NCI-H226 (cell line): ENCODE results near the gene ABITRAM.
"Not testable (repeated sequence)": the region's sequence is repeated elsewhere in the genome, so short reads cannot be mapped to it uniquely, and the experiment has no call there.

Experiments used
- DNase-seq: peaks from one replicate; pipeline ENCODE4 v3.0.0-alpha.2; 2015

ABITRAM gene

GRCh38 chr9:108934323-108934893 lies at the start of gene ABITRAM:
Gene ABITRAM, plus strand, starts transcription at chr9:108934400. Its CDS starts 87 bp downstream, at chr9:108934487.
- DNase-seq, result peak; percentile 65

DNA sequence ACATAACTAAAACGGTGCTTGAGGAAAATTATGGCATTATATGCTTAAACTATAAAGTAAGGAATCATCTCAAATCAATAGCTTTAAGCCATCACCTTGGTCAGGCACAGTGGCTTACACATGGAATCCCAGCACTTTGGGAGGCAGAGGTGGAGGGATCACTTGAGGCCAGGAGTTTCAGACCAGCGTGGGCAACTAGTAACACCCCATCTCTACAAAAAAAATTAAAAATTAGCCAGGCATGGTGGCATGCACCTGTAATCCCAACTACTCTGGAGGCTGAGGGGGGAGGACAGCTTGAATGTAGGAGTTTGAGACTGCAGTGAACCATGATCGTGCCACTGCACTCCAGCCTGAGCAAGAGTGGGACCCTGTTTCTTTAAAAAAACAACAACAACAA lies 49.5 kb upstream of the ABITRAM start:
- DNase-seq, result no peak

DNA sequence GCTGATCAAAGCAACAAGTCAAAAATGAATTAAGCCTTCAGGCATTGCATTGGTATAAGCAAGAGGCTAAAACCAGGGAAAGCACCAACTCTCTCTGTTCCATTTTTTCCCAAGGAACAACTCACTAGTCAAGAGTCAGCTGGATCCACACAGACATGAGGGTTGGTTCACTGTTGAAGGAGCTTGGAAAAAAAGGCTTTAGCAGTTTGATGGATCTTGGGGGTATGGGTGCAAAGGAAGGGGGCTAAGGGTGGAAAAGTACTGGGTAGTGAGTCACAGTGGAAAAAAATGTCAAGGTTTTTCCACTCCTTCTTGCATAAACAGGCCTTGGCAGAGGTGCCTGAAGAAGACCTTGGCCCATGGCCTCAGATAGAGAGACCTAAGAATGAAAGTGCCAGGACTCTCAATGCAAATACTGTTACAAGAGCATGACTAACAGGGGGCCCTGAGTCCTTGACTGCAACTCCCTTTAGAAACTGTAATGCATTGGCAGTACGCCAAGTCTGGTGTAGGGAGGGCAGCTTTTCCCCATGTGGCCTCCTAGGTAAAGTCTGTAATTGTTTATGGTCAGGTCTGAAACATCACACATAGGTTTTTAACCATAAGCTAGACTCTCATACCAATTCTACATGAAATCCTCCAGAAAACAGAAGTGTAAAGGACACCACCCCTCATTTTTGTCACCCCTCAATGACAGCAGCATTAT lies 48.4 kb upstream of the ABITRAM start:
- DNase-seq, result peak; percentile 82

DNA sequence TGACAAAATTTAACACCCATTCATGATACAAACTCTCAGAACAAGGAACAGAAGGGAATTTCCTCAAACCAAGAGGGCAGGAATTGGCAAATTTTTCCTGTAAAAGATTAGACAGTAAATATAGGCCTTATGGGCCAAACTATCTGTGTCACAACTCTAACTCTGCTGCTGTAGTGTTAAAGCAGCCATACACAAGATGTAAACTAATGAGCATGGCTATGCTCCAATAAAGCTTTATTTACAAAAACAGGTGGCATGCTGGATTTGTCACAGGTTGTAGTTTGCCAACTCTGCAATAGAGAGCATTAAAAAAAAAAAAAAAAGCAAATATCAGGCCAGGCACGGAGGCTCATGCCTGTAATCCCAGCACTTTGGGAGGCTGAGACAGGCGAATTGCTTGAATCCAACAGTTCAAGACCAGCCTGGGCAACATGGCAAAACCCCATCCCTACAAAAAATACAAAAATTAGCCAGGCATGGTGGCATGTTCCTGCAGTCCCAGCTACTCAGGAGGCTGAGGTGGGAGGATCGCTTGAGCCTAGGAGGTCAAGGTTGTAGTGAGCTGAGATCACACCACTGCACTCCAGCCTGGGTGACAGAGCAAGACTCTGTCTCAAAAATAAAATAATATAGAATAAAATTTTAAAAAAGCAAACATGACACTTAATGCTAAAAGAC lies 47.5 kb upstream of the ABITRAM start:
- DNase-seq, result not testable (repeated sequence)

GRCh38 chr9:108889649-108890067 lies 44.5 kb upstream of the ABITRAM start:
- no peak for DNase-seq

DNA sequence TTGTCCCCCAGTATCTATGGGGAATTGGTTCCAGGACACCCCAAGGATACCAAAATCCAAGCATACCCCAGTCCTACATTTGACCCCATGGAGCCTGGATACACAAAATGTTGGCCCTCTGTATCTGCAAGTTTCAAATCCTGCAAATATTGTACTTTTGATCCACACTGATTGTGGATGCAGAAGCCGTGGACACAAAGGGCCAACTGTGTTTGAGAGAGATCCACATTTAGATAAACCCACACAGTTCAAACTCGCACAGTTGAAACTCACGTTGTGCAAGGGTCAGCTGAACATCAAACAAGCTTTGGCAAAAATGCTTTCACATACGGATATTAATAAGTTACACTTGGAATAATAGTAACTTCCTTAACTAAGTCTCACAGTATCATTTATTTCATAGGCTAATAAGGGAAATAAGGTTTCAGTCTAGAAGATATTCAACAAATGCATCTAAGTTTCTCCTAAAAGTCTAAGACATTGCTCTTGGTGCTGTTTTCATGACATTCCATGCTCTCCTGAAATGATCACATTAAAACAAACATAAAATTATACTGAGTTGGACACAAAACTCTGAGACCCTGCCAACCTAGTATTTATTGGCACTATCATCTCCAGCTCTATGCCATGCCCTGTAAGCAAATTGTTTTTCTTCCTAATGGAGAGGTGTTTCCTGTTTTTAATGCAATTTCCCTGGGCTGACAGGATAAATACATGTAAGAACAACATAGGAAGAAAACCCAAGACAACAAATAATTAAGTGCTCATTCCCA lies 39.8 kb upstream of the ABITRAM start:
- no peak for DNase-seq

- DNase-seq, result no peak
These were observed 36.7 kb upstream of the ABITRAM start for GRCh38 chr9:108897324-108898096.

- not testable (repeated sequence) for DNase-seq
These were observed 35.0 kb upstream of the ABITRAM start for GRCh38 chr9:108899023-108899695.

- no peak for DNase-seq
These were observed 34.0 kb upstream of the ABITRAM start for GRCh38 chr9:108900176-108900575.

GRCh38 chr9:108903420-108904103 lies 30.6 kb upstream of the ABITRAM start:
- no peak for DNase-seq

- no peak for DNase-seq
These were observed 30.0 kb upstream of the ABITRAM start for GRCh38 chr9:108904161-108904560.

- no peak for DNase-seq
These were observed 28.7 kb upstream of the ABITRAM start for GRCh38 chr9:108905494-108905893.

DNA sequence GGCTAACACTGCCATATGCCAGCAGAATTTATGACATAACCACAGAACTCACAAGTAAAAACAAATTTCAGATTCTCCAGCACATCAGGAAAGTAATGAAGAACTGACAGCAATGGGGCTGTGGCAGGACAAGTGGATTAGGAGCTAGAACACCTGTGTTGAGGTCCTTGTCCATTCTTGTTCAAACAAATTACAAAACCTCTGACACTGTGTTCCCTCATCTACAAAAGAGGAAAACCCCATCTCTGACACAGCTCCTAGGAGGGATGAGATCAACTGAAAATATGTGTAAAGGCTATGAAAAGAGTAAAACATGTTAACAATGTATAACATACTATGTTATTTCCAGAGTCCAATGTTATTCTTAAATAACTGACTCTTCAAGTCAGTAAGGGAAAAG lies 23.8 kb upstream of the ABITRAM start:
- no peak for DNase-seq

DNA sequence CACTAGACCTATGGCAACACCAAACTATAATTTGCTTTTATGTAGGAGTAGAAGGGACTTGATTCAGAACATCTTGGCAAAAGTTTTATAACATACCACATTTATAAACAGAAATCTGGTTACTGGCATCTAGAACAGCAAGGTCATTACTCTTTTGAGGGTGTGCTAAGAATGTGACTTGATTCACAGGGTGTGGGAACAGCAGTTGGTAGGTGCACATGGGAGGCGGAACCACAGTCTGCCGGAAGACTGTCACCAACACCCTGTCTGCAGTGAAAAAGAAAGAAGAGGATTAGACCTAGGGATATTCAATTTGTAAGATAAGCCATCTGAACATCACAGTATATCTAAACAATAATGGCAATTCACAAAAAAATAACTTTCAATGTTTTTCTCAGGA lies 23.3 kb upstream of the ABITRAM start:
- no peak for DNase-seq

DNA sequence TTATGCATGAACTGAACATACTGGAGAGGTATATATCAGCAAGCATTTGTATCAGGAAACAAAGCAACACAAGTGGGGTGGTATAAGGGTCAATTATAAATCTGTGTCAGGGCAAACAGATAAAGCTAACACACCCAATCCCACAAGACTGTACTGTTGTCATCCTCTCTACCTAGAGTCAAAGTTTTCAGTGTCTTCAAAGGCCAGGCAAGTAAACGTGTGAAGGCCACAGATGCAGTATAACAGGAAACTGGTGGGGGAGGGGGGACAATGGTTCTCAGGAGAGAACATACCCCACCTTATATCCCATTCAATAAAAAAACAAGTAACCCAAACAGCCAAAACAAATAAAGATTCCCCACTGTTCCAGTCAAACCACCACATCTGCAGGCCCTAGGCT lies 22.4 kb upstream of the ABITRAM start:
- DNase-seq, result no peak

DNA sequence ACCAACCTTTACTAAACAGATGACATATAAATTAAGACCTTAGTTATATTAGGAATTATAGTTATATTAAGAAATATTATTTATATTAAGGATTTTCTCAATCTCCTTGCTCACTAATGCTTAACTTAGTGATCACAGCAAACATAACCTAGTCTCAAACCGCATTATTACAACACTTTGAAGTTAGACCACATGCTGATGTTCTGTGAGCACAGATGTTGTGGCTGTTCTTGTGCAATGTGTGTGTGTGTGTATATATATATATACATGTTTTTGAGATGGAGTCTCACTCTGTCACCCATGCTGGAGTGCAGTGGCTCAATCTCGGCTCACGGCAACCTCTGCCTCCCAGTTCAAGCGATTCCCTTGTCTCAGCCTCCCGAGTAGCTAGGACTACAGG lies 20.8 kb upstream of the ABITRAM start:
- DNase-seq, result no peak

GRCh38 chr9:108919517-108919916 lies 14.7 kb upstream of the ABITRAM start:
- DNase-seq, result no peak

- DNase-seq, result not testable (repeated sequence)
These were observed 13.8 kb upstream of the ABITRAM start for GRCh38 chr9:108920401-108920800.

- DNase-seq, result no peak
These were observed 13.0 kb upstream of the ABITRAM start for GRCh38 chr9:108921200-108921599.

DNA sequence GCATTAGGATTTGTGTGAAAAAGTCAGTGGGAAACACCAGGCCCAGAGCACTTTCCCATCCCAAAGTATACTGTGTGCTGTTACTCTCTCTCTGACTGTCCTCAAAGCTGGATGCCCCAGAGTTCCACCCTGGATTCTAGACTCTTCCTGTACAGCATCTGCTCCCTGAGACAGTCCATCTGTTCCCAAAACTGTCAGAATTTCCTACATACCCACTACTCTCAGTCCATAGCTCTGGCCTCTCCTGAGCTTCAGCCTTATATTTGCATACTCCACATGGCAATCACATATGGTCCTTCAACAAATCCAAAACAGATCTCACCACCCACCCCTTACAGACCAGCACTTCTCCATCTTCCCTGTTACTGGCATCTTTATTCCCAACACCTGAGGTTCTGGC lies 9.7 kb upstream of the ABITRAM start:
- DNase-seq, result no peak

- DNase-seq, result no peak
These were observed 5.8 kb upstream of the ABITRAM start for GRCh38 chr9:108928386-108928785.
